GM12878 (cell line): ENCODE data around the gene OSBPL5.

Source experiments
- ELK1 ChIP-seq: IDR thresholded peaks from 2 replicates; pipeline ENCODE4 v1.6.1; 2012; ENCODE audit warnings: low read depth, low read length, improper control_type of control experiment
- GABPA ChIP-seq: IDR thresholded peaks from 2 replicates; pipeline ENCODE4 v1.6.1; 2014; ENCODE audit warnings: antibody characterized with exemption, low read depth, mild to moderate bottlenecking, inconsistent platforms
- HCFC1 ChIP-seq: fragments of 150-350 bp; IDR thresholded peaks from 2 replicates; pipeline ENCODE4 v1.6.1; 2014; ENCODE audit warnings: low read length
- NR2C2 ChIP-seq: IDR thresholded peaks from 2 replicates; pipeline ENCODE4 v1.6.1; 2011; ENCODE audit warnings: borderline replicate concordance, low read depth; ENCODE audit not compliant: control insufficient read depth, insufficient read length
- RCOR1 ChIP-seq: conservative IDR thresholded peaks from 2 replicates; pipeline ENCODE4 v1.6.1; 2012; ENCODE audit warnings: low read depth, low read length, improper control_type of control experiment
- SRF ChIP-seq, 2 experiments: IDR thresholded peaks; 2 replicates each; pipeline ENCODE4 v1.6.1; 2011; ENCODE audit warnings: low read depth in 2 of 2, low read length in 2 of 2, mild to moderate bottlenecking in 1 of 2, moderate library complexity in 1 of 2
- TF ChIP-seq, protein P1 (sequence below), 3 experiments: IDR thresholded peaks in 2 of 3; conservative IDR thresholded peaks in 1 of 3; 2 replicates each; pipeline ENCODE4 v1.5.1; 2011; ENCODE audit warnings: low read depth in 3 of 3, low read length in 3 of 3, mild to moderate bottlenecking in 3 of 3, control low read depth in 2 of 3, moderate library complexity in 2 of 3, inconsistent platforms in 1 of 3, mixed read lengths in 1 of 3; ENCODE audit not compliant: control insufficient read depth in 2 of 3, insufficient read depth in 1 of 3; ENCODE audit errors: extremely low read depth in 1 of 3

DNA sequence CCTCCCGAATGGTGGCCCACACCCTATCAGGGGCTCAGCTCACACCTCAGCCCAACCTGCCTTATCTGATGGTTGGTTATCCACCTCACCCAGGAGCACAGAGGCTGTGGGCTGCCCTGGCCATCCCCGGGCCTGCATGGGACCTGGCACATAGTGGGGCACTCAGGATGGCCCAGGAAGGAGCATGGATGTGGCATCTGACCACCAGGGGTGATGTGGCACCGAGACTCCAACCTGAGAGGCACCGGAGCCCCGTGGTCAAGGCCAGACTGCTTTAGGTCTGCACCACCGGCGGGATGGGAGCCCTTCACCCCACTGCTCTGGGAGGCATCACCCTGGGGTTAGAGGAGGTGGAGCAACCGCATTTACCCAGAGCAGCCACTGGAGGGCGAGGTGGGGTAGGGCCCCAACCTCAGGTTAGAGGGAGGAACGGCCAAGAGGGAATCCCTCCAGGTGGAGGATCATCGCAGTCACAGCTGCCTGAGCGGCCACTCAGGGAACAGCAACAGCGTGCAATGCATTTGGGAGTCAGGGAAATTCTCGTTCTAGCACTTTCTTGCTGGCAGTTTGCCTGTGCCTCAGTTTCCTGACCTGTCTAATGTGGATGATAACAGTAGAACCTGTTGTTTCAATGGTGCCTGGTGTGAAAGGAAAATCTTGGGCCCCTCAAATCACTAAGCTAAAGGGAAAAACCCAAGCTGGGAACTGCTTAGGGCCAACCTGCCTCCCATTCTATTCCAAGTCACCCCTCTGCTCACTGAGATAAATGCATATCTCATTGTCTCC is 55.0 kb downstream of the OSBPL5 start:
- TF ChIP-seq SRF (IDR thresholded peaks at IDR 0.05; ENCODE audit: low read depth in 2 of 2, low read length in 2 of 2): no peak
- TF ChIP-seq, protein P1, sequence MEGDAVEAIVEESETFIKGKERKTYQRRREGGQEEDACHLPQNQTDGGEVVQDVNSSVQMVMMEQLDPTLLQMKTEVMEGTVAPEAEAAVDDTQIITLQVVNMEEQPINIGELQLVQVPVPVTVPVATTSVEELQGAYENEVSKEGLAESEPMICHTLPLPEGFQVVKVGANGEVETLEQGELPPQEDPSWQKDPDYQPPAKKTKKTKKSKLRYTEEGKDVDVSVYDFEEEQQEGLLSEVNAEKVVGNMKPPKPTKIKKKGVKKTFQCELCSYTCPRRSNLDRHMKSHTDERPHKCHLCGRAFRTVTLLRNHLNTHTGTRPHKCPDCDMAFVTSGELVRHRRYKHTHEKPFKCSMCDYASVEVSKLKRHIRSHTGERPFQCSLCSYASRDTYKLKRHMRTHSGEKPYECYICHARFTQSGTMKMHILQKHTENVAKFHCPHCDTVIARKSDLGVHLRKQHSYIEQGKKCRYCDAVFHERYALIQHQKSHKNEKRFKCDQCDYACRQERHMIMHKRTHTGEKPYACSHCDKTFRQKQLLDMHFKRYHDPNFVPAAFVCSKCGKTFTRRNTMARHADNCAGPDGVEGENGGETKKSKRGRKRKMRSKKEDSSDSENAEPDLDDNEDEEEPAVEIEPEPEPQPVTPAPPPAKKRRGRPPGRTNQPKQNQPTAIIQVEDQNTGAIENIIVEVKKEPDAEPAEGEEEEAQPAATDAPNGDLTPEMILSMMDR (IDR thresholded peaks at IDR 0.05 in 2 of 3, conservative IDR thresholded peaks at IDR 0.05 in 1 of 3; ENCODE audit: control insufficient read depth in 2 of 3, extremely low read depth in 1 of 3, insufficient read depth in 1 of 3, low read depth in 3 of 3, low read length in 3 of 3): peak; percentile 41 to 64 (median 48)
- TF ChIP-seq HCFC1: no peak
- no peak for TF ChIP-seq RCOR1
- TF ChIP-seq GABPA: no peak
- no peak for TF ChIP-seq ELK1
- no peak for TF ChIP-seq NR2C2
